GM10248 (cell line): ENCODE measurements around the gene DSCAM.

ENCODE experiments used
- CTCF ChIA-PET: fragments of 300-600 bp; sonication (Branson Sonifier 250); formaldehyde crosslinking; extraction: SDS; loops from one replicate; lab custom pipeline; 2021; ENCODE audit warnings: antibody characterized with exemption; lab: Yijun Ruan, JAX
- POLR2A ChIA-PET: fragments of 350-650 bp; sonication (Branson Sonifier 250); formaldehyde crosslinking; extraction: SDS; loops from one replicate; lab custom pipeline; 2020; ENCODE audit warnings: antibody characterized with exemption; lab: Yijun Ruan, JAX
- DNase-seq: peaks from one replicate; pipeline ENCODE4 v3.0.0; 2012; ENCODE audit errors: extremely low spot score
- CTCF ChIP-seq: IDR thresholded peaks from 2 replicates; pipeline ENCODE4 v1.5.1; 2012; ENCODE audit warnings: mild to moderate bottlenecking, low read depth; ENCODE audit errors: extremely low read depth, missing control alignments, control extremely low read depth

Gene DSCAM

GRCh38 chr21:40282912-40283886, 563.8 kb downstream of the DSCAM start:
- DNase-seq, result no peak
- CTCF ChIA-PET, result no interaction called here
- POLR2A ChIA-PET, result no interaction called here
- no peak for TF ChIP-seq CTCF

- POLR2A ChIA-PET, result no interaction called here
- no peak for TF ChIP-seq CTCF
- CTCF ChIA-PET, result interaction anchor here (1.1 kb wide), 1 partner anchor 10 kb away, joined by 3 read pairs; no protein-coding TSS in a partner anchor
- DNase-seq, result no peak
Measured at GRCh38 chr21:40278345-40278744, 568.6 kb downstream of the DSCAM start.

GRCh38 chr21:40276001-40276400, 571.0 kb downstream of the DSCAM start:
- ChIA-PET POLR2A (no interaction called here), CTCF (no interaction called here)
- DNase-seq, result no peak
- no peak for TF ChIP-seq CTCF

DNA sequence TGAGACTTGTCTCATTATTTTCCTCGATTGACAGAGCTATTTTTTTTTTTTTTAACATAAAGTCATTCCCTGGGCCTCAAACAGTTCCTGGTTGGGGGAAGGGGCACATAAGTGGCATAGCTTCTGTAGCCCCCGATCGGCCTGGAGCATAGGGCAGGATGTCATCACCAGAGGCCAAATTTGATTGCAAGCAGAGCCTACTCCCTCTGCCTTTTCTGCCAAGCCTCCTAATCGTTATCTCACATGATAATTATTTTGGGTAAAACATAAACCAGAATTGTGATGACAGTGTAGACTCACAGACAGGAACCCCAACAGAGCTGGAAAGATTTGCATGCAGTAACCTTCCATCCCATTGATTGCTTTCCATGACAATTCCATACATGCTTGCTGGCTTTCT, 574.9 kb downstream of the DSCAM start:
- ChIA-PET POLR2A (no interaction called here), CTCF (no interaction called here)
- DNase-seq, result no peak
- TF ChIP-seq CTCF, result no peak

- ChIA-PET POLR2A (no interaction called here), CTCF (no interaction called here)
- TF ChIP-seq CTCF, result no peak
- no peak for DNase-seq
Measured at GRCh38 chr21:40271164-40271563, 575.8 kb downstream of the DSCAM start.

DNA sequence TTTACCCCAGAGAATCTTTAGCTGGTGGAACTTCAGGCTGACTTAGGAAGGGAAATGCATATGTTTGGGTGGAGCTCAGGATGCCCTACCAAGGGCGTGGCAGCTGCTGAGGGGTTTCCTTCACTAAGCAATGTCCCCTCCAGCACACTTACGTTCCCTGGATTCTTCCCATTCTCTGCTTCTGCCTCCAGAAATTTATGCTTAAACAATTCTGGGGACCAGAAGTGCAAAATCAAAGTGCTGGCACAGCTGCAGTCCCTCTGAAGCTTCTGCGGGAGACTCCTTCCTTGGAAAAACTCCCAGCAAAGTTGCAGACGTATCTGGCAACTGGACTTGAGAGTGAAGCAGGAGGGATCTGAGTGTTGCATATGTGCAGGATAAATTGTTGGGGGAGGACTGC, 576.9 kb downstream of the DSCAM start:
- no peak for DNase-seq
- TF ChIP-seq CTCF, result no peak
- ChIA-PET POLR2A (no interaction called here), CTCF (no interaction called here)
